Stimulated activated effector memory CD8-positive, alpha-beta T cell treated with anti-CD3 and anti-CD28 coated beads, Interleukin-12 subunit alpha, Interleukin-12 subunit beta, amount 100 ng/mL, for 72 hours (primary cell): ENCODE results near the gene PTPRF.

ENCODE experiments used
- ATAC-seq: fragments of 150-1000 bp; cut with Tn5 transposase; 2 replicates; pipeline ENCODE4 v1.10.0; 2021
- DNase-seq, 2 donors: peaks; one replicate each; pipeline ENCODE4 v3.0.0; 2021 to 2022; ENCODE audit warnings: low spot score in 2 of 2
- H3K27ac Mint-ChIP-seq: one replicate; pipeline ENCODE4 v1.8.0; 2022; ENCODE audit warnings: mild to moderate bottlenecking, mixed read lengths
- H3K36me3 Mint-ChIP-seq: one replicate; pipeline ENCODE4 v1.8.0; 2022; ENCODE audit warnings: mild to moderate bottlenecking, mixed read lengths
- H3K4me1 Mint-ChIP-seq: one replicate; pipeline ENCODE4 v1.8.0; 2022; ENCODE audit warnings: mixed read lengths
- H3K4me3 Mint-ChIP-seq: one replicate; pipeline ENCODE4 v1.8.0; 2022; ENCODE audit warnings: mild to moderate bottlenecking, mixed read lengths
- H3K9me3 Mint-ChIP-seq: one replicate; pipeline ENCODE4 v1.8.0; 2022; ENCODE audit warnings: mixed read lengths

The PTPRF gene

DNA sequence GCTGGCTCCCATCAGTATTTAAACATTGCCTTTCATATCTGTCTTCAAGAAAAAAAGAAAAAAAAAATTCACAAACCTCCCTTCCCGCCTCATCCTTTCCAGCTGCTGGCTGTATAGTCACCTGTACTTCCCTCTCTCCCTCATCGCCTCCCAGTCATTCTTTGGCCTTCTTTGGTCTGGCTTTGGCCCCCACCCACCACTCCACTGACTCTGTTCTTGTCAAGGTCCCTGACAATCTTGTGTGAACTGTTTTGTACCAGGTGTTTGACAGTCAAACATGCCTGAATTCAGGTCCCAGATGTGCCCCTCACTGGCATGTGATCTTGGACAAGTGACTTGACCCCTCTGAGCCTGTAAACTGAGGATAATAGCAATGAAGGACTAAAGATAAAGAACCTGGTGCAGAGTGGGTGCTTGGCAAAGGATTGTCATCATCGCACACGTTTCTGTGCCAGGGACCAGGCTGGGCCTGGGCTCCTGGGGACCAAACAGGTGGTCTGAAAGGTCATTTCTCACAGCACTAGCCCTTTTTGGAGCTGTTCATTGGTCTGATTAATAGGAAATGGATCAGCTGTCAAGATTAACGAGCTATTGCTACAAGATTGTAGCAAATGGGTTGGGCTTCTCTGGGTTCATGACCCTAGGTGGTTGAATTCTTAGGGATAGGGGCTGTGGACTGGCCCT, 21.5 kb downstream of the PTPRF start:
- DNase-seq: no peak
- no peaks in the 10 kb centered on the region for H3K36me3 Mint-ChIP-seq
- peaks cover 9% of the 10 kb centered on the region for H3K4me1 Mint-ChIP-seq
- no peaks in the 10 kb centered on the region for H3K9me3 Mint-ChIP-seq
- no peak overlapping the region for H3K4me3 Mint-ChIP-seq
- no peak overlapping the region for H3K27ac Mint-ChIP-seq
- ATAC-seq: no peak

- Mint-ChIP-seq H3K27ac (no peak overlapping the region), H3K4me3 (no peak overlapping the region), H3K36me3 (no peaks in the 10 kb centered on the region), H3K4me1 (peaks cover 9% of the 10 kb centered on the region), H3K9me3 (no peaks in the 10 kb centered on the region)
- ATAC-seq (no peak), DNase-seq (no peak)
Measured at GRCh38 chr1:43552813-43553212, 22.1 kb downstream of the PTPRF start.

DNA sequence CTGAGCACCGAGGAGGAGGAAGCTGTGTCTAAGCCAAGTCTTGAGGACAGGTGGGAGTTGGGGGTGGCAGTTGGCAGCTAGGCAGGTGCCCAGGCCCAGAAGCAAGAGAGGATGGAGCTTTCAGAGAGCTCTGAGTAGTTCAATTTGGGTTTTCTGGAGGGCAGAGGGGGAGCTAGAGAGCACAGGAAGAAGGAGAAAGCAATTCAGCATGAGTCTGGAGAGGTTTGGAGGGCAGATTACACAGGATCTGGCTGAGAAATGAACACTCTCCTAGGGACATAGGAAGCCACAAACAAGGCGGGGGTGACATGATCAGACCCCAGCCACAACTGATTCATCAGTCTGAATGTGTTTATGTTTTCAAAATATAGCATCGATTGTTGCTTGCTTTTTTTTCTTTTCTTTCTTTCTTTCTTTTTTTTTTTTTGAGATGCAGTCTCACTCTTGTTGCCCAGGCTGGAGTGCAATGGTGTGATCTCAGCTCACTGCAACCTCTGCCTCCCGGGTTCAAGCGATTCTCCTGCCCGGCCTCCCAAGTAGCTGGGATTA, 23.8 kb downstream of the PTPRF start:
- Mint-ChIP-seq H3K36me3 (no peaks in the 10 kb centered on the region), H3K4me1 (peaks cover 9% of the 10 kb centered on the region), H3K9me3 (no peaks in the 10 kb centered on the region), H3K27ac (peak overlapping the region; percentile 23), H3K4me3 (no peak overlapping the region)
- DNase-seq (no peak), ATAC-seq (peak; percentile 73)

- H3K9me3 Mint-ChIP-seq: no peaks in the 10 kb centered on the region
- peaks cover 9% of the 10 kb centered on the region for H3K4me1 Mint-ChIP-seq
- H3K27ac Mint-ChIP-seq: no peak overlapping the region
- no peak for DNase-seq
- H3K36me3 Mint-ChIP-seq: no peaks in the 10 kb centered on the region
- no peak for ATAC-seq
- no peak overlapping the region for H3K4me3 Mint-ChIP-seq
Measured at GRCh38 chr1:43556782-43557181, 26.1 kb downstream of the PTPRF start.

DNA sequence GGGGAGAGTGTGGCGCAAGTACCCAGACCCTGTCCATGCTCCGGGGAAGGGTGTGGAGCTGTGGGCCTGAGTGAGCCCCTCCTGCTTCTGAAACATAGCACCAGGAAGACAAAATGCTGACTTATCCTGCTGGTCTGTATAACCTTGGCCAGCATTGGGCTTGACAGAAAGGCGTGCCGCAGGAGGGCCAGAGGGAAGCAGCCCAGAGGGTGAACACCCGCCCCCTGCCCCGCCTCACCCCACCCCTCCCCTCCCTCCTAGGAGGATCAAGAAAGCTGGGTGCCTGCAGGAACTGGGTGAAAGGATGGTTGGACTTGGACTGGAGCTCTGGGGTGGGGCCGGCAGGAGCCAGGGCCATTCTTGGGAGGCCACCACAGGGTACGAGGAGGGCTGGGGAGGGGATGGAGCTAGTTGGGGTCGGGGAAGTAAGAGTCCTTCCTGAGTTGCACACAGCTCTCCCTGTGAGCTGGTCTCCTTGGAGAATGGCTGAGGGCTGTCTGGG, 27.1 kb downstream of the PTPRF start:
- no peak for DNase-seq
- Mint-ChIP-seq H3K36me3 (no peaks in the 10 kb centered on the region), H3K4me1 (peaks cover 9% of the 10 kb centered on the region), H3K27ac (no peak overlapping the region), H3K9me3 (no peaks in the 10 kb centered on the region), H3K4me3 (no peak overlapping the region)
- ATAC-seq: no peak

GRCh38 chr1:43558346-43558841, 27.7 kb downstream of the PTPRF start:
- H3K4me3 Mint-ChIP-seq: no peak overlapping the region

DNA sequence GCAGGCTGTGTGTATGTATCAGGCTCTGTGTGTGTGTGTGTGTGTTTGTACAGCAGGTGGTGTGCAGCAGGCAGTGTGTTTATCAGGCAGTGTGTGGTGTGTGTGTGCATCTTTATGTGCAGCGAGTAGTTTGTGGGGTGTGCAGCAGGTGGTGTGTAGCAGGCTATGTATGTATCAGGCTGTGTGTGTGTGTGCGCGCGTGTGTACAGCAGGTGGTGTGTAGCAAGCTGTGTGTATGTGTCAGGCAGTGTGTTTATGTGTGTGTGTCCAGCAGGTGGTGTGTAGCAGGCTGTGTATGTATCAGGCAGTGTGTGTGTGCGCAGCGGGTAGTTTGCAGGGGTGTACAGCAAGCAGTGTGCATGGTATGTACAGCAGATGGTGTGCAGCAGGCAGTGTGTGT, 29.0 kb downstream of the PTPRF start:
- no peaks in the 10 kb centered on the region for H3K9me3 Mint-ChIP-seq
- H3K27ac Mint-ChIP-seq: no peak overlapping the region
- H3K4me3 Mint-ChIP-seq: no peak overlapping the region
- DNase-seq (no peak), ATAC-seq (no peak)
- H3K36me3 Mint-ChIP-seq: no peaks in the 10 kb centered on the region
- peaks cover 2% of the 10 kb centered on the region for H3K4me1 Mint-ChIP-seq

More at GRCh38 chr1:43558346-43558841, 27.7 kb downstream of the PTPRF start:
- Mint-ChIP-seq H3K4me1 (peaks cover 9% of the 10 kb centered on the region), H3K36me3 (no peaks in the 10 kb centered on the region), H3K9me3 (no peaks in the 10 kb centered on the region), H3K27ac (no peak overlapping the region)
- DNase-seq (no peak), ATAC-seq (no peak)

GRCh38 chr1:43560286-43560685, 29.6 kb downstream of the PTPRF start:
- no peak overlapping the region for H3K27ac Mint-ChIP-seq
- peaks cover 6% of the 10 kb centered on the region for H3K4me1 Mint-ChIP-seq
- H3K9me3 Mint-ChIP-seq: no peaks in the 10 kb centered on the region
- no peaks in the 10 kb centered on the region for H3K36me3 Mint-ChIP-seq
- no peak for ATAC-seq
- no peak for DNase-seq
- no peak overlapping the region for H3K4me3 Mint-ChIP-seq

DNA sequence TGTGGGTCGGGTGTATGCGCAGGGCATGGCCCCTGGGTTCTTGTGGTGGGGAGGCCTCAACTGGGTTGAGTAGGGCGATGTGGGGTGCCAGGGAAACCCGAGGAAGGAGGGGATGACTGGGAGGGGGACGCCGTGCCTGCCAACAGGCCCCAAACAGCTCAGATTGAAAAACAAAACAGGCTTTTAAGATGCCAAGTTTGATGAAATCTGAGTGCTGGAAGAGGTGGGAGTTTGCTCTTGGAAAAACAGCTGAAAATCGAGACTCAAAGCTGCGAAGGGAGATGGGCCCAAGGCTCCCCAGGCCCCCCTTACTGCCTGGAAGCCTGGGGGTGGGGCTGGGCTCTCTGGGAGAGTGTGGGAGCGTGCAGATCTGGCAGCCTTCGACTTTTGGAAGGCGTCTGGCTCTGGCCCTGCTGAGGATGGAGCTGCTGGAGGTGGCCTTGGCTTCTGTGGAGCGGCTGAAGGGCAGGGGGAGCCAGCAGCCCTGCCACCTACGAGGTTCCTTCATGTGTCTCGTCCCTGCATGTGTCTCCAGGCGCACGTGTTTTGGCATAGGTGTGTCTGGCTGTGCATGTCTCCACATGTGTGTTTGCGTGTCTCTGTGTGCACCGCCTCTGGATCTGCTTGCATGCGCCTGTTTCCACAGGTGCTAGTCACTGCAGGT, 33.3 kb downstream of the PTPRF start:
- DNase-seq (no peak), ATAC-seq (no peak)
- Mint-ChIP-seq H3K4me1 (peaks cover 14% of the 10 kb centered on the region), H3K4me3 (no peak overlapping the region), H3K9me3 (no peaks in the 10 kb centered on the region), H3K27ac (peak overlapping the region; percentile 89), H3K36me3 (no peaks in the 10 kb centered on the region)

- Mint-ChIP-seq H3K36me3 (no peaks in the 10 kb centered on the region), H3K4me3 (peak overlapping the region; percentile 62), H3K4me1 (peaks cover 14% of the 10 kb centered on the region), H3K27ac (no peak overlapping the region), H3K9me3 (no peaks in the 10 kb centered on the region)
- ATAC-seq (no peak), DNase-seq (no peak)
Measured at GRCh38 chr1:43564551-43565348, 34.1 kb downstream of the PTPRF start.

- ATAC-seq (peak; percentile 82), DNase-seq (peak; percentile 53 to 56)
- H3K9me3 Mint-ChIP-seq: no peaks in the 10 kb centered on the region
- H3K27ac Mint-ChIP-seq: no peak overlapping the region
- peaks cover 14% of the 10 kb centered on the region for H3K4me1 Mint-ChIP-seq
- H3K36me3 Mint-ChIP-seq: no peaks in the 10 kb centered on the region
- peak overlapping the region; percentile 62 for H3K4me3 Mint-ChIP-seq
Measured at GRCh38 chr1:43565600-43566360, 35.1 kb downstream of the PTPRF start.

GRCh38 chr1:43566382-43567044, 35.8 kb downstream of the PTPRF start:
- ATAC-seq: no peak
- no peak for DNase-seq
- peaks cover 14% of the 10 kb centered on the region for H3K4me1 Mint-ChIP-seq
- peak overlapping the region; percentile 62 for H3K4me3 Mint-ChIP-seq
- no peak overlapping the region for H3K27ac Mint-ChIP-seq
- H3K9me3 Mint-ChIP-seq: no peaks in the 10 kb centered on the region
- H3K36me3 Mint-ChIP-seq: no peaks in the 10 kb centered on the region

DNA sequence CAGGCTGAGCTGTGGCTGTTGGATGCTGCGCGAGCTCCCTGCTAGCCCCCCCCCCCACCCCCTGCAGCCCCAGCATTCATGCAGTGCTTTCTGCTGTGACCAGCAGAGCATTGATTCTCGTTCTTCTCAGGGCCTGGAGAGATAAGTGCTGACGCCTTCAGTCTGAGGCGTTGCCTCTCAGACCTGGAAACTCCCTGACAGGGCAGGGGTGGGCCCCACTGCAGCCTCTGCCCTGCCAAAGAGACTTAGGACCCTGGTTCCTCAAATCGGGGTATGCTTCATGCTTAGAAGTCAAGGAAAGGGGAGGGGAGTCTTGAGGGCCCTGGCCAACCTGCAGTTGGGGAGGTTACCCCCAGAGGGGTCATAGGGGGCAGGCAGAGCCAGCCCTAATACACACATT, 38.5 kb downstream of the PTPRF start:
- H3K9me3 Mint-ChIP-seq: no peaks in the 10 kb centered on the region
- no peak overlapping the region for H3K4me3 Mint-ChIP-seq
- H3K4me1 Mint-ChIP-seq: peaks cover 14% of the 10 kb centered on the region
- no peak overlapping the region for H3K27ac Mint-ChIP-seq
- ATAC-seq: no peak
- no peaks in the 10 kb centered on the region for H3K36me3 Mint-ChIP-seq
- no peak for DNase-seq

DNA sequence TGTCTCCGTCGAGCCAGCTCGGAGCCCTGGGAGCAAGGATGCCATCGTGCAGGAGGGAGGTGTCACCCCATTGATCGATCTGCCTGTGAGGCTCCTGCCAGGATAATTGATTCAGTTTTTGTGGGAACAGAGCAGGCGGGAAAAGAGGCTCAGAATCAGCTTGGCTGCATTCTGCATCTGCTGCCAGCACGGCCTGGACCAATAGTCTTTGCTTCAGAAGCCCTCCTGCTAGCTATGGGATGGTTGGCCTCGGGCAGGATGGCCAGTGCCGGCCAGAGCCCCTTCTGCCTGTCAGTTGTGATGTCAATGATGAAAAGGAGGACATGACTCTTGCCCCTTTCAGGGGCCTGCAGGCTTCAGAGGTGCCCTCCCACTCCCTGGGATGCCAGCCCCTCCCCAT, 39.6 kb downstream of the PTPRF start:
- Mint-ChIP-seq H3K4me3 (no peak overlapping the region), H3K4me1 (peaks cover 8% of the 10 kb centered on the region), H3K27ac (peak overlapping the region; percentile 38), H3K36me3 (no peaks in the 10 kb centered on the region), H3K9me3 (no peaks in the 10 kb centered on the region)
- DNase-seq (no peak), ATAC-seq (no peak)
